Measurements from ENCODE around the gene PTBP3.
"Not testable (repeated sequence)": the region's sequence is repeated elsewhere in the genome, so short reads cannot be mapped to it uniquely, and the experiment has no call there.

The PTBP3 gene

DNA sequence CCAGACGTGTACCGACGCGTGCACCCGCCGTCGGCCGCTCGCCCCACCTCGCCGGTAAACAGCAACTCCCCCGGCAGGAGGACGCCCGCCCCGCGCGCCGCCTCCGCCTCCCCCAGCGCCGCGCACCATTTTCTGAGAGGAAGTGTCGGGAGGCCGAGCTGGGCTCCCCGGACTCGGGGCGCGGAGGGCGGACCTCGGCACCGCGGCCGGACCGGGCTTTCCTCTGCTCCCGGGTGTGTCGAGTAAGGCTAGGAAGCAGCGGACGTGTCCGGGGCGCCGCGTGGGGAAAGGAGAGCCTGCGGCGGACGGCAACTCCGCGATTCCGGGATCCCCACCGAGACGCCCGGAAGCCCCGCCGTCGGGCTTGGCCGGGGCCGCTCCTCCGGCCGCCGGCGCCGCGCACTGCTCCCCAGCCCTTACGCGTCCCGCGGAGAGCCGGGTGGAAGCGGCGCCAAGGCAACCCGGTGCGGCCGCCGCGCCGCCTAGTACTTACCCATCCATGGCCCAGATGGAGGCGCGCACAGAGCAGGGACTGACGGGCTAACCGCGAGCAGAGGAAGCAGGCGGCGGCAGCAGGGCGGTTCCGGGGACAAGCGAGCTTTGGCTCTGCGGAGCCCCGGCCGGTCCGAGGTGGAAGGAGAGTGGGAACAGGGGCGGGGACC, at the start of gene PTBP3:
PTBP3 (minus strand) TSS at position 643 of the 662 bp plus-strand sequence. CDS start 35,754 bp downstream, outside the sequence.
- peak; percentile 82 for DNase-seq

- no peak for DNase-seq
These were observed 49.3 kb upstream of the PTBP3 start for GRCh38 chr9:112382501-112383364.

DNA sequence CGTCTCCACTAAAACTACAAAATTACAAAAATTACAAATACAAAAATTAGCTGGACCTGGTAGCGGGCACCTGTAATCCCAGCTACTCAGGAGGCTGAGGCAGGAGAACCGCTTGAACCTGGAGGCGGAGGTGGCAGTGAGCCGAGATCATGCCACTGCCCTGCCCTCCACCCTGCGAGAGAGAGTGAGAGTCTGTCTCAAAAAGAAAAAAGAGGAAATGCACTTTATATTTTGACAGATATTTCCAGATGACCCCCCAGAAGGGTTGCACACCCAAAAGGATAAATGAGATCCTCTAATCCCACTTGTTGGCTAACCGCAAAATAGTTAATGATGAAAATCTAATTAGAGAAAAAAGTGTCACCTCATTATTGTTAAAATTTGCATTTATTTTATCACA, 48.6 kb upstream of the PTBP3 start:
- DNase-seq: no peak

GRCh38 chr9:112380825-112381221, 47.4 kb upstream of the PTBP3 start:
- DNase-seq: no peak

GRCh38 chr9:112380102-112380824, 46.8 kb upstream of the PTBP3 start, which contains the start of gene HSDL2:
Gene HSDL2 (plus strand): TSS chr9:112380108. CDS start chr9:112380164, 56 bp downstream.
- DNase-seq: no peak

- DNase-seq: peak; percentile 98
These were observed 46.0 kb upstream of the PTBP3 start for GRCh38 chr9:112379177-112380101.

- peak; percentile 32 for DNase-seq
These were observed 45.1 kb upstream of the PTBP3 start for GRCh38 chr9:112378328-112379176.

DNA sequence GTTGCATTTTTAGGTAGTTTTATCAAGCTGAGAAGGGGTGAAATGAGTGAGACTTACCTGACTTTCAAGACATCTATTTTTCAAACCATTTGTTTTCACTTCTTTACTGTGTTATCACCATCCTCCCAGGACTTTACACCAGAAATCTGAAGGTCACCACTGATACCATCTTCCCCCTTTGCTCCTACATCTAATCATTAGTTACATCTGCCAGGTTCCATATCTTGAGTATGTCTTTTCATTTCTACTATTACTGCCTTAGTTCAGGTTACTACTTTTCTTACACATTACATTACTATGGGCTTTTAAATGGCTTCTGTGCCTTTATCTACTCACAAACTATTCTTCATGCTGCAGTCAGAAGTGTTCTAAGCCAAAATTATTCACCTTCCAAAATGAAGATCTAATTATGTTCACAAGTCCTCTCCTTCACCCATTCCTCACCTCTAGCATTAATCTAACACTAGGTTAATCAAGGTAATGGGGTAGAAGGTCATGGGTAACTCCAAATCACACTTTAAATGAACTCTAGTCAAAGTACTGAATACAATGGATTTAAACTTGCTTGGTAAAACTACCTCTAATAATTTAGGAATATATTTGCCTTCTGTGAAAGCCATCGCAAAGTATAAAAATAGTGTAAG, 44.4 kb upstream of the PTBP3 start:
- DNase-seq: no peak

GRCh38 chr9:112377087-112377486, 43.7 kb upstream of the PTBP3 start:
- no peak for DNase-seq

- no peak for DNase-seq
These were observed 41.9 kb upstream of the PTBP3 start for GRCh38 chr9:112375361-112375760.

- not testable (repeated sequence) for DNase-seq
These were observed 40.8 kb upstream of the PTBP3 start for GRCh38 chr9:112374232-112374631.

DNA sequence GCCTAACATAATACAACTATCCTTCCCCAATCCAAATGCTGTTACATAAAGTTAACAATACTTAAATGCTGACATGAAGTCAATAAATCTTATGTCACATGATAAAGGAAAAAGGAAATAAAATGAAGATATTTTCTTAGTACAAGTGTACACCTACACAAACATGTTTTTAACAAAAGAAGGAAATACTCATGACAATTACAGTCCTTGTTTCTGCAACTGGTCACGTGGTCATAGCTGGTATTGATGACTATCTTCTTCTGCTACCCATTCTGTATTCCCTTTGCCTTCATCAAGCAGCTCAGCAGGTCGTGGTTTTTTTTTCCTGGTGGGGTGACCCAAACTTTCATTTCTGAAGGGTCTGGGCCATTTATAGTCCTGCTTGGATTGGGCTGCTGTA, 40.2 kb upstream of the PTBP3 start:
- DNase-seq: not testable (repeated sequence)

DNA sequence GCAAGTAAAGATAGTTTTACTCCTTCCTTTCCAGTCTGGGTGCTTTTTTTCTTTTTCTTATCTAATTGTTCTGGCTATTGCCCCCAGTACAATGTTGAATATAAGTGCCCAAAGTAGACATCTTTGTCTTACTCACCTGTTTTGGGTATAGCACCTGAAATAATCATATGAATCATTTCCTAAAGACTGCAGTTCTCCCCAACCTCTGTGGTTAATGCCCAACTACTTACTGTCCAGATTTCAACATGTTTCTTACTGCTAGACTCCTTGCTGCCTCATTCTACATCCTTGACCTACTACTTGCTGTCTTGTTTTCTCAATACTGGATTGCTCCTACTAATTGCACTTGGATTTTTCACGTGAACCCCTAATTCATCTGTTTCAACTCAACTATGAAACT, 37.6 kb upstream of the PTBP3 start:
- DNase-seq: no peak

DNA sequence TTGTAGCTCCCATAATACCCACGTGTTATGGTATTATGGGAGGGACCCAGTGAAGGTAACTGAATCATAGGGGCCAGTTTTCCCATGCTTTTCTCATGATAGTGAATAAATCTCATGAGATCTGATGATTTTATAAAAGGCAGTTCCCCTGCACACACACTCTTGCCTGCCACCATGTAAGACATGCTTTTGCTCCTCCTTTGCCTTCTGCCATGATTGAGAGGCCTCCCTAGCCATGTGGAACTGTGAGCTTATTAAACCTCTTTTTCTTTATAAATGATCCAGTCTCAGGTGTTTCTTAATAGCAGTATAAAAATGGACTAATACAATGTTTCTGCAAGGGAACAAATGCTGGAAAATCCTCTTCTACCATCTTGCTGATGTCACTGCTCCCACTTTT, 36.4 kb upstream of the PTBP3 start:
- DNase-seq: no peak

DNA sequence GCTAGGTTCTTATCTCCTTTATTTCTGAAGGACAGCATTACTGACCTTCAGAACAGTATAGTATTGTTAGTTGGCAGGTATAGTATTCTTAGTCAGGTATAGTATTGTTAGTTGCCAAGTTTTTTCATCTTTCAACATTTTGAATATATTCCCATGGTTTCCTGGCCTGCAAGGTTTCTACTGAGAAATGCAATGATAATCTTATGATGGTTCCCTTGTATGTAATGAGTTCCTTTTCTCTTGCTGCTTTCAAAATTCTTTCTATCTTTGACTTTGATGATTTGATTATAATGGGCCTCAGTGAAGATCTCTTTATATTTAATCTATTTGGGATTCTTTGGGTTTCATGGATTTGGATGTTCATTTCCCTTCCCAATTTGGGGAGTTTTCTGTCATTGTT, 34.0 kb upstream of the PTBP3 start:
- no peak for DNase-seq

- no peak for DNase-seq
These were observed 33.2 kb upstream of the PTBP3 start for GRCh38 chr9:112366591-112366990.

GRCh38 chr9:112365257-112365656, 31.8 kb upstream of the PTBP3 start:
- DNase-seq: not testable (repeated sequence)

- no peak for DNase-seq
These were observed 31.3 kb upstream of the PTBP3 start for GRCh38 chr9:112364761-112365160.

DNA sequence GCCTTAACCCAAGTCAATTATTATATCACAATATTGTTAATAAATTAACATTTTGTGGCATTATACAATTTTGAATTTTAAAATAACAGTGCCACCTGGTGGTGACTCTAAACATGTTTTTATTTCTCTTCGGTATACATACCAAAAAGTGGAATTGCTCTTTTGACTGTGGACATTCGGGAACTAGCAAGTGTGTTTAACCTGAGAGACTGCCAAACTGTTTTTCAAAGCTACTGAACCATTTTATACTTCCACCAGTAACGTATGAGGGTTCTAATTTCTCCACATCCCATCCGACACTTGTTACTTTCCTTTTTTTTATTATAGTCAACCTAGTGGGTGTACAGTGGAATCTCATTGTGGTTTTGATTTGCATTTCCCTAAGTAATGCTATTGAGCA, 28.2 kb upstream of the PTBP3 start:
- no peak for DNase-seq

GRCh38 chr9:112360047-112360804, 26.8 kb upstream of the PTBP3 start:
- no peak for DNase-seq
